Measurements from ENCODE around the gene CHERP. TPM values are rescaled to one million over a fixed set of nuclear protein-coding genes. Genes with fewer than 3 reads are reported as not detected.

The CHERP gene
- 29.7 to 35.1 TPM (median 32.5 TPM) in 5 replicates for total RNA-seq (2022; extraction: Qiagen RNA extraction; ENCODE audit: low read depth)

GRCh38 chr19:16542045-16542909 is at the start of gene CHERP:
Gene CHERP (minus strand): TSS chr19:16542437. CDS start chr19:16542378, 59 bp downstream.

GRCh38 chr19:16572332-16573211 is 30.3 kb upstream of the CHERP start, which contains the start of gene SLC35E1:
Gene SLC35E1 (minus strand): TSS chr19:16572415. CDS start chr19:16572364, 51 bp downstream.

GRCh38 chr19:16495982-16496612 is 46.1 kb downstream of the CHERP start, which contains the start of the genes C19orf44 and CALR3:
Gene C19orf44 (plus strand): TSS chr19:16496394. CDS start chr19:16500793, 4,399 bp downstream.
Gene CALR3 (minus strand): TSS chr19:16496167. CDS start chr19:16496129, 38 bp downstream.

Other genes with a start within 250 kb of the CHERP start
- 10.0 to 25.2 TPM (median 20.7 TPM) in 5 replicates for gene KLF2, start 217.6 kb downstream of the CHERP start, total RNA-seq (2022; extraction: Qiagen RNA extraction; ENCODE audit: low read depth)
- 15.1 to 16.5 TPM (median 15.9 TPM) in 5 replicates for gene EPS15L1, start 70.5 kb downstream of the CHERP start, total RNA-seq (2022; extraction: Qiagen RNA extraction; ENCODE audit: low read depth)
- 0.03 to 0.30 TPM (median 0.15 TPM) in 3 of 5 replicates, not detected in the others for gene CALR3, start 46.3 kb downstream of the CHERP start, total RNA-seq (2022; extraction: Qiagen RNA extraction; ENCODE audit: low read depth)
- gene C19orf44, start 46.0 kb downstream of the CHERP start, total RNA-seq (2022; extraction: Qiagen RNA extraction; ENCODE audit: low read depth), result 3.0 to 3.5 TPM (median 3.2 TPM) in 5 replicates
- gene SLC35E1, start 30.0 kb upstream of the CHERP start, total RNA-seq (2022; extraction: Qiagen RNA extraction; ENCODE audit: low read depth), result 17.8 to 22.5 TPM (median 20.3 TPM) in 5 replicates
- 4.1 to 5.9 TPM (median 5.1 TPM) in 5 replicates for gene MED26, start 85.8 kb upstream of the CHERP start, total RNA-seq (2022; extraction: Qiagen RNA extraction; ENCODE audit: low read depth)
- 68.7 to 81.2 TPM (median 74.6 TPM) in 5 replicates for gene SMIM7, start 117.7 kb upstream of the CHERP start, total RNA-seq (2022; extraction: Qiagen RNA extraction; ENCODE audit: low read depth)
- 0.96 to 1.9 TPM (median 1.2 TPM) in 5 replicates for gene TMEM38A, start 118.7 kb upstream of the CHERP start, total RNA-seq (2022; extraction: Qiagen RNA extraction; ENCODE audit: low read depth)
- 0.02 TPM in 1 of 5 replicates, not detected in the others for gene NWD1, start 177.4 kb upstream of the CHERP start, total RNA-seq (2022; extraction: Qiagen RNA extraction; ENCODE audit: low read depth)

Measured in A549 treated with CpdA at 1 μM for 4 hours (cell line).